DMS53 treated with DMSO at 0.1 percent for 48 hours (cell line): Measurements from ENCODE around the gene ZNF326.

Source experiments
- DNase-seq: peaks from one replicate; lab custom pipeline; 2025; ENCODE audit not compliant: unreplicated experiment; lab: John Stamatoyannopoulos, UW

Gene ZNF326

GRCh38 chr1:89994805-89995597 is at the start of gene ZNF326:
Gene ZNF326, plus strand, starts transcription at chr1:89995110. Its CDS starts 148 bp downstream, at chr1:89995258.
- peak; percentile 96 for DNase-seq

- DNase-seq, result no peak
Measured at GRCh38 chr1:89945852-89946476, 48.9 kb upstream of the ZNF326 start.

- DNase-seq, result no peak
Measured at GRCh38 chr1:89946532-89946931, 48.4 kb upstream of the ZNF326 start.

- DNase-seq, result no peak
Measured at GRCh38 chr1:89948722-89949345, 46.1 kb upstream of the ZNF326 start.

- no peak for DNase-seq
Measured at GRCh38 chr1:89949991-89950624, 44.8 kb upstream of the ZNF326 start.

- no peak for DNase-seq
Measured at GRCh38 chr1:89950703-89951102, 44.2 kb upstream of the ZNF326 start.

- DNase-seq, result no peak
Measured at GRCh38 chr1:89951766-89952604, 42.9 kb upstream of the ZNF326 start.

- DNase-seq, result no peak
Measured at GRCh38 chr1:89952605-89953130, 42.2 kb upstream of the ZNF326 start.

- DNase-seq, result no peak
Measured at GRCh38 chr1:89953131-89953626, 41.7 kb upstream of the ZNF326 start.

GRCh38 chr1:89953929-89954328 is 41.0 kb upstream of the ZNF326 start:
- DNase-seq, result no peak

GRCh38 chr1:89954401-89954800 is 40.5 kb upstream of the ZNF326 start:
- DNase-seq, result no peak

GRCh38 chr1:89955311-89956205 is 39.4 kb upstream of the ZNF326 start:
- no peak for DNase-seq

GRCh38 chr1:89957107-89957506 is 37.8 kb upstream of the ZNF326 start:
- DNase-seq, result no peak

GRCh38 chr1:89958851-89959654 is 35.9 kb upstream of the ZNF326 start:
- no peak for DNase-seq

GRCh38 chr1:89959719-89960118 is 35.2 kb upstream of the ZNF326 start:
- no peak for DNase-seq

- DNase-seq, result no peak
Measured at GRCh38 chr1:89962024-89962741, 32.7 kb upstream of the ZNF326 start.

- DNase-seq, result no peak
Measured at GRCh38 chr1:89962742-89963075, 32.2 kb upstream of the ZNF326 start.

GRCh38 chr1:89965193-89965768 is 29.6 kb upstream of the ZNF326 start:
- DNase-seq, result no peak
